HepG2 (cell line): ENCODE data around the gene CAMSAP1. TPM values are rescaled to one million over a fixed set of nuclear protein-coding genes. Genes with fewer than 3 reads are reported as not detected.
A peak's percentile ranks its signal among the peaks of the same experiment; 100 is the strongest.

Experiments
- AHR ChIP-seq: IDR thresholded peaks from 2 replicates; pipeline ENCODE4 v1.6.1; 2018; ENCODE audit warnings: missing genetic modification reagents, missing compliant biosample characterization
- HOXA5 ChIP-seq: sonication (generic); formaldehyde crosslinking; IDR thresholded peaks from 2 replicates; pipeline ENCODE4 v1.4.0; 2020; ENCODE audit warnings: missing genetic modification reagents
- KDM6A ChIP-seq: IDR thresholded peaks from 2 replicates; pipeline ENCODE4 v1.6.1; 2016; ENCODE audit warnings: low read depth
- RBFOX2 ChIP-seq: fragments of 200-400 bp; formaldehyde crosslinking; IDR thresholded peaks from 2 replicates; pipeline ENCODE4 v1.6.1; 2017; ENCODE audit warnings: low read depth, mild to moderate bottlenecking, low read length
- RFXANK ChIP-seq: IDR thresholded peaks from 2 replicates; pipeline ENCODE4 v1.6.1; 2016
- SCMH1 ChIP-seq: sonication (generic); formaldehyde crosslinking; IDR thresholded peaks from 2 replicates; pipeline ENCODE4 v1.9.0; 2021; ENCODE audit warnings: missing genetic modification reagents, mild to moderate bottlenecking, borderline replicate concordance
- SRF ChIP-seq: IDR thresholded peaks from 2 replicates; pipeline ENCODE4 v1.6.1; 2011; ENCODE audit warnings: mild to moderate bottlenecking, low read depth, low read length, moderate library complexity
- ZNF383 ChIP-seq: sonication (generic); formaldehyde crosslinking; IDR thresholded peaks from 2 replicates; pipeline ENCODE4 v1.4.0; 2020; ENCODE audit warnings: missing genetic modification reagents, mild to moderate bottlenecking, borderline replicate concordance
- ZNF644 ChIP-seq: IDR thresholded peaks from 2 replicates; pipeline ENCODE4 v1.6.1; 2016; ENCODE audit warnings: low read depth
- ZNF777 ChIP-seq: sonication (generic); formaldehyde crosslinking; IDR thresholded peaks from 2 replicates; pipeline ENCODE4 v1.4.0; 2020; ENCODE audit warnings: missing genetic modification reagents
- ZNF816 ChIP-seq: sonication (generic); formaldehyde crosslinking; IDR thresholded peaks from 2 replicates; pipeline ENCODE4 v1.8.0; 2022; ENCODE audit warnings: missing genetic modification reagents, mild to moderate bottlenecking, borderline replicate concordance
- ZNF878 ChIP-seq: sonication (generic); formaldehyde crosslinking; IDR thresholded peaks from 2 replicates; pipeline ENCODE4 v1.8.1; 2023; ENCODE audit warnings: mild to moderate bottlenecking, missing genetic modification reagents, moderate library complexity
- polyA plus RNA-seq, 8 experiments: library from polyadenylated mRNA; depleted of rRNA in 3 of 8; stranded (reverse) in 7 of 8; unstranded in 1 of 8; fragments of >200 nt; fragmentation: Illumina TruSeq in 4 of 8; extraction: Trizol in 4 of 8; gene quantifications; 2 replicates each; pipeline versions ENCODE4 v1.2.1 to v1.2.3, GENCODE V29; 2011 to 2016; ENCODE audit warnings: low read depth in 4 of 8, missing spikeins in 1 of 8, mixed read lengths in 1 of 8; ENCODE audit not compliant: insufficient read depth in 1 of 8
- total RNA-seq, 5 experiments: library from RNA; depleted of rRNA; stranded (reverse); fragments of >200 nt; fragmentation: Illumina TruSeq; extraction: Trizol; gene quantifications; 2 replicates each; pipeline ENCODE4 v1.2.3, GENCODE V29; 2016; ENCODE audit warnings: low read depth in 1 of 5
- TF ChIP-seq, protein P1 (sequence below): sonication (generic); formaldehyde crosslinking; IDR thresholded peaks from 2 replicates; pipeline ENCODE4 v1.5.1; 2020; ENCODE audit warnings: mild to moderate bottlenecking, moderate library complexity, missing genetic modification reagents
- TF ChIP-seq, protein P2 (sequence below): sonication (generic); formaldehyde crosslinking; IDR thresholded peaks from 2 replicates; pipeline ENCODE4 v1.4.0; 2020; ENCODE audit warnings: missing genetic modification reagents; ENCODE audit errors: not compliant biosample characterization

CAMSAP1 gene
- total and polyA plus RNA-seq, 2 of the 13 experiments (the other 11 are each of a cell fraction or from before 2014, with no cell fraction given): 3.8 to 12.4 TPM

DNA sequence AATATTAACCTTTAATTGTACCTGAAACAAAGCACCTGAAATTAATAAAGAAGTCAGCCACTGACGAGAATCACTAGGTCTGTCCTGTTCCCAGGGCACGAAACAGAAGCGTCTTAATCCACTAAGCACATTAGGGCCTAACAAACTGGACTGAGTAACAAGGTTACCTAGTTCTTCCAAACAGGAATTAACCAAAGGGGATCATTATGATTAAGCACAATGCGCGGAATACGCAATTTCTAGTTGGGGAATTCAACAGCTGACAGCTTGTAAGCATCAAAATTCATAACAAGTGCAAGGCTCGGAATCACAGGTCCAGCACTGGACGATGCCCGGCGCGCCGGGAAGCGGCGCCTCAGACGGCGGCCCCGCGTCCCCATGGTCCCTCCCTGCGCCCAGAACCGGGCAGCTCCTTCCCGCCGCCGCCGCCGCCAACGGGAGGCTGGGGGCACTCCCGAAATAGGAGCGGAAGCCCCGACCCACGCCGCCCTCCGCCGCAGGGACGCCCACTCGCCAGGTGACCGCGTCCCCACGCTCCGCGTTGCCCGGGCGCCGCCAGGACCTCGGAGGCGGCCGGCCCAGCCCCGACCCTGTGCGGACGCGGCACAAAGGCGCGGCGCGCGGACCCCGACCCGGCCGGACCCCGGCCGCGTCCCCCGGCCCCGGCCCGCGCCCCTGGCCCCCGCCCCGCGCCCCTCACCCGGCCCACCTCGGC, 898 bp downstream of the CAMSAP1 start (continued):
- TF ChIP-seq HOXA5 (CRISPR knock-in tag) (no peak), ZNF383 (CRISPR knock-in tag) (no peak), SRF (no peak), AHR (no peak), SCMH1 (no peak), ZNF644 (CRISPR knock-in tag) (no peak), KDM6A (CRISPR knock-in tag) (no peak), ZNF878 (no peak), ZNF816 (CRISPR knock-in tag) (no peak), ZNF777 (peak; percentile 49; the same call in 1 of the 2 replicates), RBFOX2 (peak; percentile 62; the same call in 1 of the 2 replicates), RFXANK (CRISPR knock-in tag) (no peak)
- TF ChIP-seq, protein P1, sequence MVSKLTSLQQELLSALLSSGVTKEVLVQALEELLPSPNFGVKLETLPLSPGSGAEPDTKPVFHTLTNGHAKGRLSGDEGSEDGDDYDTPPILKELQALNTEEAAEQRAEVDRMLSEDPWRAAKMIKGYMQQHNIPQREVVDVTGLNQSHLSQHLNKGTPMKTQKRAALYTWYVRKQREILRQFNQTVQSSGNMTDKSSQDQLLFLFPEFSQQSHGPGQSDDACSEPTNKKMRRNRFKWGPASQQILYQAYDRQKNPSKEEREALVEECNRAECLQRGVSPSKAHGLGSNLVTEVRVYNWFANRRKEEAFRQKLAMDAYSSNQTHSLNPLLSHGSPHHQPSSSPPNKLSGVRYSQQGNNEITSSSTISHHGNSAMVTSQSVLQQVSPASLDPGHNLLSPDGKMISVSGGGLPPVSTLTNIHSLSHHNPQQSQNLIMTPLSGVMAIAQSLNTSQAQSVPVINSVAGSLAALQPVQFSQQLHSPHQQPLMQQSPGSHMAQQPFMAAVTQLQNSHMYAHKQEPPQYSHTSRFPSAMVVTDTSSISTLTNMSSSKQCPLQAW (CRISPR knock-in tag): no peak
- TF ChIP-seq, protein P2, sequence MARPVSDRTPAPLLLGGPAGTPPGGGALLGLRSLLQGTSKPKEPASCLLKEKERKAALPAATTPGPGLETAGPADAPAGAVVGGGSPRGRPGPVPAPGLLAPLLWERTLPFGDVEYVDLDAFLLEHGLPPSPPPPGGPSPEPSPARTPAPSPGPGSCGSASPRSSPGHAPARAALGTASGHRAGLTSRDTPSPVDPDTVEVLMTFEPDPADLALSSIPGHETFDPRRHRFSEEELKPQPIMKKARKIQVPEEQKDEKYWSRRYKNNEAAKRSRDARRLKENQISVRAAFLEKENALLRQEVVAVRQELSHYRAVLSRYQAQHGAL: no peak
